Gastrocnemius medialis (tissue), 4 donors: ENCODE measurements around the gene KIRREL3. TPM values are rescaled to one million over a fixed set of nuclear protein-coding genes. Genes with fewer than 3 reads are reported as not detected.

ENCODE experiments used
- ATAC-seq, 2 donors: fragments of 150-250 bp; one replicate each; pipeline ENCODE4 v1.9.1; 2016
- DNase-seq, 2 donors: peaks; one replicate each; pipeline ENCODE4 v3.0.0-alpha.2; 2019
- H3K27ac ChIP-seq, 4 donors: fragments of 200-600 bp; sonication (generic); 1 replicate in 1 of 4; 2 replicates in 3 of 4; pipeline ENCODE4 v1.5.1; 2016 to 2018; ENCODE audit warnings: mild to moderate bottlenecking in 2 of 4, moderate library complexity in 1 of 4
- H3K27me3 ChIP-seq, 3 donors: fragments of 200-600 bp; sonication (generic) in 2 of 3; 1 replicate in 1 of 3; 2 replicates in 2 of 3; pipeline versions ENCODE4 v1.5.1 to v1.6.0; 2016 to 2019; ENCODE audit warnings: mild to moderate bottlenecking in 1 of 3, moderate library complexity in 1 of 3
- H3K36me3 ChIP-seq, 2 donors: fragments of 200-600 bp; sonication (generic) in 1 of 2; one replicate each; pipeline ENCODE4 v1.5.1; 2017 to 2018
- H3K4me1 ChIP-seq, 2 donors: fragments of 200-600 bp; sonication (generic) in 1 of 2; one replicate each; pipeline ENCODE4 v1.5.1; 2016 to 2017; ENCODE audit warnings: mild to moderate bottlenecking in 2 of 2
- H3K4me3 ChIP-seq, 4 donors: fragments of 200-600 bp; sonication (generic) in 3 of 4; 1 replicate in 1 of 4; 2 replicates in 3 of 4; pipeline ENCODE4 v1.5.1; 2016 to 2019; ENCODE audit warnings: mild to moderate bottlenecking in 2 of 4
- H3K9me3 ChIP-seq, 3 donors: fragments of 200-600 bp; sonication (generic) in 2 of 3; 1 replicate in 1 of 3; 2 replicates in 2 of 3; pipeline ENCODE4 v1.5.1; 2016 to 2019
- CTCF ChIP-seq, 5 experiments: fragments of 450-650 bp in 3 of 5; fragments of 200-600 bp in 2 of 5; sonication (generic) in 2 of 5; IDR thresholded peaks in 4 of 5; conservative IDR thresholded peaks in 1 of 5; 1 replicate in 4 of 5; 2 replicates in 1 of 5; pipeline ENCODE4 v1.5.1; 2016 to 2019; ENCODE audit warnings: antibody characterized with exemption in 5 of 5, mild to moderate bottlenecking in 3 of 5, moderate library complexity in 3 of 5
- POLR2A ChIP-seq, 2 donors: fragments of 450-650 bp; IDR thresholded peaks; one replicate each; pipeline ENCODE4 v1.6.1; 2017; ENCODE audit warnings: antibody characterized with exemption in 2 of 2, mild to moderate bottlenecking in 2 of 2, moderate library complexity in 2 of 2
- in situ Hi-C, 4 donors: fragments of 200-750 bp; cut with MboI; loops; one replicate each; pipeline versions ENCODE4 v1.15.0 to v1.8.0; 2017; ENCODE audit warnings: low sequenced_read_pairs in 4 of 4
- intact Hi-C: fragments of 100-400 bp; cut with DNase I; formaldehyde crosslinking; loops from one replicate; pipeline ENCODE4 v1.15.1; 2023; ENCODE audit warnings: low total_unique reads
- total RNA-seq, 4 donors: library from RNA; depleted of rRNA; stranded (reverse); fragments of >200 nt; gene quantifications; one replicate each; pipeline versions ENCODE4 v1.1.0 to v1.2.3, GENCODE V29; 2016

The KIRREL3 gene
- total RNA-seq, 4 donors from 2014 or later, result 0.10 TPM; not detected in 3

DNA sequence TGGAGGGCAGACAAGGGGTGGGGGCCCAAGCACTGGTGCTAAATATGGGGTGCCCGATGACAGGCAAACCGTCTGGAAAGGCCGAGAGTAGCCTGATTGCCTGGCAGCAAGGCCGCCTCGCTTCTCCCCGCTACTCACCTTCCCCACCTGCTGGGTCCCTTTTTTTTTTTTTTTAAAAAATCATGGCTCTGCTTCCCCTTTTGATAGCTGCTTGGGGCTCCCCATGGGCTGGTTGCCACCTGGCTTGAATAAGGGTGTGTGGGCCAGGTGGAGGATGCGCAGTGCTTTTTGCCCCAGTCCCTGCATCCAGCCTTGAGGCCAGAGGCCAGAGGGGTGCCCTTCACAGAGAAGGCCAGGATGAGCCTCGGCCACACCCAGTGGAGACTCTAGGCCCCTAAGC is 533.1 kb downstream of the KIRREL3 start:
- ATAC-seq, result no peak

GRCh38 chr11:126467046-126467370 is 533.6 kb downstream of the KIRREL3 start:
- H3K36me3 ChIP-seq, result no peaks in the 10 kb centered on the region
- H3K9me3 ChIP-seq, result no peaks in the 10 kb centered on the region
- no peaks in the 10 kb centered on the region for H3K27me3 ChIP-seq
- intact Hi-C loops (no loop called here), in situ Hi-C loops (no loop called here)
- ATAC-seq (no peak), DNase-seq (no peak)
- no peak for TF ChIP-seq POLR2A (IDR thresholded peaks at IDR 0.05)
- no peak for TF ChIP-seq CTCF (IDR thresholded peaks at IDR 0.05 in 4 of 5, conservative IDR thresholded peaks at IDR 0.05 in 1 of 5)
- no peak overlapping the region for H3K4me3 ChIP-seq
- H3K4me1 ChIP-seq, result no peaks in the 10 kb centered on the region
- H3K27ac ChIP-seq, result no peak overlapping the region

More for the DNA sequence above, 533.1 kb downstream of the KIRREL3 start:
- Histone ChIP-seq H3K9me3 (no peaks in the 10 kb centered on the region), H3K27ac (no peak overlapping the region), H3K4me1 (no peaks in the 10 kb centered on the region), H3K36me3 (no peaks in the 10 kb centered on the region), H3K27me3 (no peaks in the 10 kb centered on the region), H3K4me3 (no peak overlapping the region)
- DNase-seq, result no peak
- TF ChIP-seq POLR2A (IDR thresholded peaks at IDR 0.05) (no peak), CTCF (IDR thresholded peaks at IDR 0.05 in 4 of 5, conservative IDR thresholded peaks at IDR 0.05 in 1 of 5) (no peak)
- intact Hi-C loops, result no loop called here
- in situ Hi-C loops, result no loop called here

GRCh38 chr11:126466236-126467045 is 534.1 kb downstream of the KIRREL3 start:
- in situ Hi-C loops, result no loop called here

GRCh38 chr11:126465573-126466188 is 534.9 kb downstream of the KIRREL3 start:
- no peak for ATAC-seq
- Histone ChIP-seq H3K27me3 (no peaks in the 10 kb centered on the region), H3K9me3 (no peaks in the 10 kb centered on the region), H3K36me3 (no peaks in the 10 kb centered on the region), H3K4me3 (no peak overlapping the region), H3K4me1 (no peaks in the 10 kb centered on the region), H3K27ac (no peak overlapping the region)
- DNase-seq, result no peak
- TF ChIP-seq CTCF (IDR thresholded peaks at IDR 0.05 in 4 of 5, conservative IDR thresholded peaks at IDR 0.05 in 1 of 5) (no peak), POLR2A (IDR thresholded peaks at IDR 0.05) (no peak)
- in situ Hi-C loops, result no loop called here
- intact Hi-C loops, result no loop called here

More at GRCh38 chr11:126466236-126467045, 534.1 kb downstream of the KIRREL3 start:
- Histone ChIP-seq H3K4me1 (no peaks in the 10 kb centered on the region), H3K36me3 (no peaks in the 10 kb centered on the region), H3K4me3 (no peak overlapping the region), H3K27ac (no peak overlapping the region), H3K9me3 (no peaks in the 10 kb centered on the region), H3K27me3 (no peaks in the 10 kb centered on the region)
- ATAC-seq (no peak), DNase-seq (no peak)
- intact Hi-C loops, result no loop called here
- no peak for TF ChIP-seq POLR2A (IDR thresholded peaks at IDR 0.05)
- TF ChIP-seq CTCF (IDR thresholded peaks at IDR 0.05 in 4 of 5, conservative IDR thresholded peaks at IDR 0.05 in 1 of 5), result no peak
